H1 (cell line): Measurements from ENCODE around the gene TMEM9B. TPM values are rescaled to one million over a fixed set of nuclear protein-coding genes. Genes with fewer than 3 reads are reported as not detected.

Source experiments
- CBX5 ChIP-seq: fragments of 300-800, 300-1000 bp; sonication (generic); IDR thresholded peaks from 2 replicates; pipeline ENCODE4 v1.7.1; 2016; ENCODE audit warnings: antibody characterized with exemption, low read length, low read depth
- GTF2F1 ChIP-seq: IDR thresholded peaks from 2 replicates; pipeline ENCODE4 v1.6.1; 2012; ENCODE audit warnings: low read depth, low read length, improper control_type of control experiment, borderline replicate concordance
- ZNF274 ChIP-seq: IDR thresholded peaks from 2 replicates; pipeline ENCODE4 v1.7.0; 2012; ENCODE audit warnings: low read length, borderline replicate concordance; ENCODE audit errors: extremely low read depth
- polyA plus RNA-seq, 7 experiments: library from polyadenylated mRNA; depleted of rRNA in 3 of 7; stranded (reverse) in 5 of 7; unstranded in 2 of 7; fragments of >200 nt in 5 of 7; fragments of 200-250 nt in 2 of 7; gene quantifications; 1 replicate in 5 of 7; 2 replicates in 1 of 7; 4 replicates in 1 of 7; pipeline versions ENCODE4 v1.2.1 to v1.2.3, GENCODE V29; 2011 to 2013; ENCODE audit warnings: missing spikeins in 2 of 7, mixed read lengths in 2 of 7
- total RNA-seq: library from RNA; stranded (reverse); fragmentation: NEBNext Ultra II Directional; extraction: Animal tissue kit (Norgen Biotek cat#: 25700); gene quantifications from 2 replicates; pipeline ENCODE4 v1.2.1, GENCODE V29; 2021
- TF ChIP-seq, protein P1 (sequence below): fragments of 300-600 bp; sonication (generic); IDR thresholded peaks from 2 replicates; pipeline ENCODE4 v1.7.1; 2012; ENCODE audit warnings: low read length, moderate library complexity, mild to moderate bottlenecking, inconsistent platforms; ENCODE audit not compliant: insufficient replicate concordance

Gene TMEM9B
- total and polyA plus RNA-seq, 2 of the 8 experiments (the other 6 are each of a cell fraction or from before 2014, with no cell fraction given) = 8.3 to 9.4 TPM

DNA sequence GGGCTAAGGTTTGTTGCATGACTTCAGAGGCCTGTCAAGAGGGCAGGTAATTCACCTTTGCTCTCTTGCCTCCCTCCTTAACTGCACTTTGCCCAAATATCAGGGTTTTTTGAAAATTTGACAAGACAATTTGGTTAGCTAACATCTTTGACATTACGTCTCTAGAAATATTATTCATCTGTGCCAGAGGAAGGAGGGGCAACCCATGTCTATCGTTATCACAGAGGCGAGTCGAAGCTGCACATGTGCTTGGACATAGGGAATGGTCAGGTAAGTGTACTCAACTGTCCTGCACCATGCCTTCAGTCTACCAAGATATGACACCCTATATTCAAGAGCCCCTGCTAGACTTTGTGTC is 49.6 kb downstream of the TMEM9B start (continued):
- TF ChIP-seq, protein P1, sequence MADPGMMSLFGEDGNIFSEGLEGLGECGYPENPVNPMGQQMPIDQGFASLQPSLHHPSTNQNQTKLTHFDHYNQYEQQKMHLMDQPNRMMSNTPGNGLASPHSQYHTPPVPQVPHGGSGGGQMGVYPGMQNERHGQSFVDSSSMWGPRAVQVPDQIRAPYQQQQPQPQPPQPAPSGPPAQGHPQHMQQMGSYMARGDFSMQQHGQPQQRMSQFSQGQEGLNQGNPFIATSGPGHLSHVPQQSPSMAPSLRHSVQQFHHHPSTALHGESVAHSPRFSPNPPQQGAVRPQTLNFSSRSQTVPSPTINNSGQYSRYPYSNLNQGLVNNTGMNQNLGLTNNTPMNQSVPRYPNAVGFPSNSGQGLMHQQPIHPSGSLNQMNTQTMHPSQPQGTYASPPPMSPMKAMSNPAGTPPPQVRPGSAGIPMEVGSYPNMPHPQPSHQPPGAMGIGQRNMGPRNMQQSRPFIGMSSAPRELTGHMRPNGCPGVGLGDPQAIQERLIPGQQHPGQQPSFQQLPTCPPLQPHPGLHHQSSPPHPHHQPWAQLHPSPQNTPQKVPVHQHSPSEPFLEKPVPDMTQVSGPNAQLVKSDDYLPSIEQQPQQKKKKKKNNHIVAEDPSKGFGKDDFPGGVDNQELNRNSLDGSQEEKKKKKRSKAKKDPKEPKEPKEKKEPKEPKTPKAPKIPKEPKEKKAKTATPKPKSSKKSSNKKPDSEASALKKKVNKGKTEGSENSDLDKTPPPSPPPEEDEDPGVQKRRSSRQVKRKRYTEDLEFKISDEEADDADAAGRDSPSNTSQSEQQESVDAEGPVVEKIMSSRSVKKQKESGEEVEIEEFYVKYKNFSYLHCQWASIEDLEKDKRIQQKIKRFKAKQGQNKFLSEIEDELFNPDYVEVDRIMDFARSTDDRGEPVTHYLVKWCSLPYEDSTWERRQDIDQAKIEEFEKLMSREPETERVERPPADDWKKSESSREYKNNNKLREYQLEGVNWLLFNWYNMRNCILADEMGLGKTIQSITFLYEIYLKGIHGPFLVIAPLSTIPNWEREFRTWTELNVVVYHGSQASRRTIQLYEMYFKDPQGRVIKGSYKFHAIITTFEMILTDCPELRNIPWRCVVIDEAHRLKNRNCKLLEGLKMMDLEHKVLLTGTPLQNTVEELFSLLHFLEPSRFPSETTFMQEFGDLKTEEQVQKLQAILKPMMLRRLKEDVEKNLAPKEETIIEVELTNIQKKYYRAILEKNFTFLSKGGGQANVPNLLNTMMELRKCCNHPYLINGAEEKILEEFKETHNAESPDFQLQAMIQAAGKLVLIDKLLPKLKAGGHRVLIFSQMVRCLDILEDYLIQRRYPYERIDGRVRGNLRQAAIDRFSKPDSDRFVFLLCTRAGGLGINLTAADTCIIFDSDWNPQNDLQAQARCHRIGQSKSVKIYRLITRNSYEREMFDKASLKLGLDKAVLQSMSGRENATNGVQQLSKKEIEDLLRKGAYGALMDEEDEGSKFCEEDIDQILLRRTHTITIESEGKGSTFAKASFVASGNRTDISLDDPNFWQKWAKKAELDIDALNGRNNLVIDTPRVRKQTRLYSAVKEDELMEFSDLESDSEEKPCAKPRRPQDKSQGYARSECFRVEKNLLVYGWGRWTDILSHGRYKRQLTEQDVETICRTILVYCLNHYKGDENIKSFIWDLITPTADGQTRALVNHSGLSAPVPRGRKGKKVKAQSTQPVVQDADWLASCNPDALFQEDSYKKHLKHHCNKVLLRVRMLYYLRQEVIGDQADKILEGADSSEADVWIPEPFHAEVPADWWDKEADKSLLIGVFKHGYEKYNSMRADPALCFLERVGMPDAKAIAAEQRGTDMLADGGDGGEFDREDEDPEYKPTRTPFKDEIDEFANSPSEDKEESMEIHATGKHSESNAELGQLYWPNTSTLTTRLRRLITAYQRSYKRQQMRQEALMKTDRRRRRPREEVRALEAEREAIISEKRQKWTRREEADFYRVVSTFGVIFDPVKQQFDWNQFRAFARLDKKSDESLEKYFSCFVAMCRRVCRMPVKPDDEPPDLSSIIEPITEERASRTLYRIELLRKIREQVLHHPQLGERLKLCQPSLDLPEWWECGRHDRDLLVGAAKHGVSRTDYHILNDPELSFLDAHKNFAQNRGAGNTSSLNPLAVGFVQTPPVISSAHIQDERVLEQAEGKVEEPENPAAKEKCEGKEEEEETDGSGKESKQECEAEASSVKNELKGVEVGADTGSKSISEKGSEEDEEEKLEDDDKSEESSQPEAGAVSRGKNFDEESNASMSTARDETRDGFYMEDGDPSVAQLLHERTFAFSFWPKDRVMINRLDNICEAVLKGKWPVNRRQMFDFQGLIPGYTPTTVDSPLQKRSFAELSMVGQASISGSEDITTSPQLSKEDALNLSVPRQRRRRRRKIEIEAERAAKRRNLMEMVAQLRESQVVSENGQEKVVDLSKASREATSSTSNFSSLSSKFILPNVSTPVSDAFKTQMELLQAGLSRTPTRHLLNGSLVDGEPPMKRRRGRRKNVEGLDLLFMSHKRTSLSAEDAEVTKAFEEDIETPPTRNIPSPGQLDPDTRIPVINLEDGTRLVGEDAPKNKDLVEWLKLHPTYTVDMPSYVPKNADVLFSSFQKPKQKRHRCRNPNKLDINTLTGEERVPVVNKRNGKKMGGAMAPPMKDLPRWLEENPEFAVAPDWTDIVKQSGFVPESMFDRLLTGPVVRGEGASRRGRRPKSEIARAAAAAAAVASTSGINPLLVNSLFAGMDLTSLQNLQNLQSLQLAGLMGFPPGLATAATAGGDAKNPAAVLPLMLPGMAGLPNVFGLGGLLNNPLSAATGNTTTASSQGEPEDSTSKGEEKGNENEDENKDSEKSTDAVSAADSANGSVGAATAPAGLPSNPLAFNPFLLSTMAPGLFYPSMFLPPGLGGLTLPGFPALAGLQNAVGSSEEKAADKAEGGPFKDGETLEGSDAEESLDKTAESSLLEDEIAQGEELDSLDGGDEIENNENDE = no peak
- TF ChIP-seq ZNF274 (no peak), GTF2F1 (no peak), CBX5 (no peak)
